ENCODE measurements around the gene TBC1D30. TPM values are rescaled to one million over a fixed set of nuclear protein-coding genes. Genes with fewer than 3 reads are reported as not detected.

Gene TBC1D30
- total RNA-seq, 1 experiment from 2014 or later: 10.8 TPM

DNA sequence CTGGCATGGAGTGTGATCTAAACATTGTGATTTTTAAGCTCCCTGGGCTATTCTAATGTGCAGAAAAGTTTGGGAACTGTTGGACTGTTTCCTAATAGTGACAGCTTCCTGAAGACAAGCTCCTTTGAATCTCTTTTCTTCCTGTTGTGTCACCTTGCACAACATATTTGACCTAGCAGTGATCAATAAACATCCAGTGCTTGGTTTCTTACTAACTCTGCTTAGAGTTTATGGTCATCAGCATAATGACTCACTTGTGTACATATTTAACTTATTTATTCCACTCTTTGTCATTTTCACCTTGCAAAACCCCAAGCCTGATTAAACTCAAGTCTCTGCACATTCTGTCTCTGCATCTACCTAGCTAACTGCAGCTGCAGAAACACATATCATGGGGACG lies 27.3 kb upstream of the TBC1D30 start:
- CTCF ChIA-PET: interaction anchor here (0.7 to 1.8 kb wide), 3 partner anchors 86 to 506 kb away, joined by 5 to 18 read pairs (median 9); no protein-coding TSS in a partner anchor

GRCh38 chr12:64798165-64798564 lies 26.3 kb upstream of the TBC1D30 start:
- intact Hi-C loops (cut with micrococcal nuclease; ENCODE audit: unreplicated experiment): loop anchor here (5.0 kb wide), 1 partner anchor 39 kb away; no protein-coding TSS in a partner anchor
- no peaks in the 10 kb centered on the region for H3K27me3 Mint-ChIP-seq (ENCODE audit: insufficient read depth, unreplicated experiment)
- BruUV-seq (replicated peaks): no TSS peak
- H3K4me3 ChIP-seq (ENCODE audit: low read depth, low read length): no peak overlapping the region
- H3K4me3 Mint-ChIP-seq (ENCODE audit: unreplicated experiment): no peak overlapping the region
- ChIA-PET POLR2A (no interaction called here), CTCF (interaction anchor here (0.6 kb wide), 1 partner anchor 33 kb away, joined by 3 read pairs; no protein-coding TSS in a partner anchor)
- H3K36me3 Mint-ChIP-seq (ENCODE audit: insufficient read depth, unreplicated experiment): no peaks in the 10 kb centered on the region
- no peaks in the 10 kb centered on the region for H3K27me3 ChIP-seq (replicated peaks; ENCODE audit: control insufficient read depth, insufficient read depth, low read length)
- no peaks in the 10 kb centered on the region for H3K9me3 ChIP-seq
- peak overlapping the region; percentile 24 for H3K27ac Mint-ChIP-seq (ENCODE audit: unreplicated experiment)
- H3K36me3 ChIP-seq (ENCODE audit: control insufficient read depth, insufficient read depth, low read length): no peaks in the 10 kb centered on the region
- peaks cover 49% of the 10 kb centered on the region for H3K4me1 Mint-ChIP-seq (ENCODE audit: low read depth, unreplicated experiment)
- peaks cover 46% of the 10 kb centered on the region for H3K4me1 ChIP-seq
- TF ChIP-seq, protein P1, sequence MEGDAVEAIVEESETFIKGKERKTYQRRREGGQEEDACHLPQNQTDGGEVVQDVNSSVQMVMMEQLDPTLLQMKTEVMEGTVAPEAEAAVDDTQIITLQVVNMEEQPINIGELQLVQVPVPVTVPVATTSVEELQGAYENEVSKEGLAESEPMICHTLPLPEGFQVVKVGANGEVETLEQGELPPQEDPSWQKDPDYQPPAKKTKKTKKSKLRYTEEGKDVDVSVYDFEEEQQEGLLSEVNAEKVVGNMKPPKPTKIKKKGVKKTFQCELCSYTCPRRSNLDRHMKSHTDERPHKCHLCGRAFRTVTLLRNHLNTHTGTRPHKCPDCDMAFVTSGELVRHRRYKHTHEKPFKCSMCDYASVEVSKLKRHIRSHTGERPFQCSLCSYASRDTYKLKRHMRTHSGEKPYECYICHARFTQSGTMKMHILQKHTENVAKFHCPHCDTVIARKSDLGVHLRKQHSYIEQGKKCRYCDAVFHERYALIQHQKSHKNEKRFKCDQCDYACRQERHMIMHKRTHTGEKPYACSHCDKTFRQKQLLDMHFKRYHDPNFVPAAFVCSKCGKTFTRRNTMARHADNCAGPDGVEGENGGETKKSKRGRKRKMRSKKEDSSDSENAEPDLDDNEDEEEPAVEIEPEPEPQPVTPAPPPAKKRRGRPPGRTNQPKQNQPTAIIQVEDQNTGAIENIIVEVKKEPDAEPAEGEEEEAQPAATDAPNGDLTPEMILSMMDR (IDR thresholded peaks at IDR 0.05; ENCODE audit: insufficient read depth in 1 of 2, low read depth in 1 of 2, low read length in 1 of 2, severe bottlenecking in 1 of 2, unreplicated experiment in 1 of 2): no peak
- DNase-seq: no peak
- H3K9me3 Mint-ChIP-seq (ENCODE audit: unreplicated experiment): no peaks in the 10 kb centered on the region

More for the DNA sequence above, 27.3 kb upstream of the TBC1D30 start:
- H3K9me3 Mint-ChIP-seq (ENCODE audit: unreplicated experiment): no peaks in the 10 kb centered on the region
- peaks cover 49% of the 10 kb centered on the region for H3K4me1 Mint-ChIP-seq (ENCODE audit: low read depth, unreplicated experiment)
- no peaks in the 10 kb centered on the region for H3K27me3 ChIP-seq (replicated peaks; ENCODE audit: control insufficient read depth, insufficient read depth, low read length)
- no peak for DNase-seq
- H3K36me3 Mint-ChIP-seq (ENCODE audit: insufficient read depth, unreplicated experiment): no peaks in the 10 kb centered on the region
- H3K9me3 ChIP-seq: no peaks in the 10 kb centered on the region
- H3K36me3 ChIP-seq (ENCODE audit: control insufficient read depth, insufficient read depth, low read length): no peaks in the 10 kb centered on the region
- peaks cover 46% of the 10 kb centered on the region for H3K4me1 ChIP-seq
- intact Hi-C loops (cut with micrococcal nuclease; ENCODE audit: unreplicated experiment): loop anchor here (2.0 to 5.0 kb wide), 2 partner anchors 40 to 326 kb away; no protein-coding TSS in a partner anchor
- no peak overlapping the region for H3K4me3 ChIP-seq (ENCODE audit: low read depth, low read length)
- H3K4me3 Mint-ChIP-seq (ENCODE audit: unreplicated experiment): no peak overlapping the region
- no TSS peak for BruUV-seq (replicated peaks)
- POLR2A ChIA-PET: interaction anchor here (1.8 kb wide), 1 partner anchor 17 kb away, joined by 8 read pairs; no protein-coding TSS in a partner anchor
- no peaks in the 10 kb centered on the region for H3K27me3 Mint-ChIP-seq (ENCODE audit: insufficient read depth, unreplicated experiment)
- TF ChIP-seq, protein P1 (IDR thresholded peaks at IDR 0.05; ENCODE audit: insufficient read depth in 1 of 2, low read depth in 1 of 2, low read length in 1 of 2, severe bottlenecking in 1 of 2, unreplicated experiment in 1 of 2): no peak
- H3K27ac Mint-ChIP-seq (ENCODE audit: unreplicated experiment): peak overlapping the region; percentile 24

GRCh38 chr12:64800640-64801039 lies 23.8 kb upstream of the TBC1D30 start:
- Mint-ChIP-seq H3K9me3 (ENCODE audit: unreplicated experiment) (no peaks in the 10 kb centered on the region), H3K4me3 (ENCODE audit: unreplicated experiment) (no peak overlapping the region), H3K36me3 (ENCODE audit: insufficient read depth, unreplicated experiment) (no peaks in the 10 kb centered on the region), H3K4me1 (ENCODE audit: low read depth, unreplicated experiment) (peaks cover 29% of the 10 kb centered on the region), H3K27ac (ENCODE audit: unreplicated experiment) (no peak overlapping the region), H3K27me3 (ENCODE audit: insufficient read depth, unreplicated experiment) (no peaks in the 10 kb centered on the region)
- CTCF ChIA-PET: interaction anchor here (1.5 to 2.5 kb wide), 3 partner anchors 20 to 90 kb away, joined by 13 to 28 read pairs (median 13); no protein-coding TSS in a partner anchor
- Histone ChIP-seq H3K4me3 (ENCODE audit: low read depth, low read length) (no peak overlapping the region), H3K9me3 (no peaks in the 10 kb centered on the region), H3K27me3 (replicated peaks; ENCODE audit: control insufficient read depth, insufficient read depth, low read length) (no peaks in the 10 kb centered on the region), H3K4me1 (peaks cover 35% of the 10 kb centered on the region), H3K36me3 (ENCODE audit: control insufficient read depth, insufficient read depth, low read length) (no peaks in the 10 kb centered on the region)
- TF ChIP-seq, protein P1 (IDR thresholded peaks at IDR 0.05; ENCODE audit: insufficient read depth in 1 of 2, low read depth in 1 of 2, low read length in 1 of 2, severe bottlenecking in 1 of 2, unreplicated experiment in 1 of 2): no peak
- POLR2A ChIA-PET: no interaction called here
- intact Hi-C loops (cut with micrococcal nuclease; ENCODE audit: unreplicated experiment): no loop called here
- BruUV-seq (replicated peaks): no TSS peak
- no peak for DNase-seq

All from Caco-2 (cell line).